GM19043 (cell line): Measurements from ENCODE around the gene DNAJC25.
"Not testable (repeated sequence)": the region's sequence is repeated elsewhere in the genome, so short reads cannot be mapped to it uniquely, and the experiment has no call there.

Experiments used
- ATAC-seq: cut with Tn5 transposase; IDR thresholded peaks from one replicate; pipeline ENCODE4 v1.9.1; 2021; ENCODE audit warnings: low read depth; ENCODE audit not compliant: unreplicated experiment

DNAJC25 gene

GRCh38 chr9:111662576-111663300 lies 31.6 kb downstream of the DNAJC25 start:
- no peak for ATAC-seq

- ATAC-seq = no peak
Observed at GRCh38 chr9:111663301-111663823, 32.2 kb downstream of the DNAJC25 start.

- ATAC-seq = no peak
Observed at GRCh38 chr9:111668026-111668573, 37.0 kb downstream of the DNAJC25 start.

GRCh38 chr9:111668601-111669000 lies 37.5 kb downstream of the DNAJC25 start:
- ATAC-seq = not testable (repeated sequence)

- ATAC-seq = no peak
Observed at GRCh38 chr9:111674319-111674718, 43.2 kb downstream of the DNAJC25 start.

GRCh38 chr9:111676116-111676515 lies 45.0 kb downstream of the DNAJC25 start:
- ATAC-seq = no peak

- ATAC-seq = no peak
Observed at GRCh38 chr9:111678293-111678692, 47.2 kb downstream of the DNAJC25 start.

GRCh38 chr9:111679199-111679598 lies 48.1 kb downstream of the DNAJC25 start:
- no peak for ATAC-seq

GRCh38 chr9:111683392-111683791 lies 52.3 kb downstream of the DNAJC25 start:
- no peak for ATAC-seq

- ATAC-seq = no peak
Observed at GRCh38 chr9:111691672-111692329, 60.7 kb downstream of the DNAJC25 start.

GRCh38 chr9:111696796-111697195 lies 65.7 kb downstream of the DNAJC25 start:
- no peak for ATAC-seq

GRCh38 chr9:111700776-111701175 lies 69.6 kb downstream of the DNAJC25 start:
- ATAC-seq = no peak
